IPS-NIHi11 (cell line): ENCODE measurements around the gene SNRNP27.
"Not testable (repeated sequence)": the region's sequence is repeated elsewhere in the genome, so short reads cannot be mapped to it uniquely, and the experiment has no call there.

ENCODE experiments used
- DNase-seq: peaks from one replicate; pipeline ENCODE4 v3.0.0; 2012; ENCODE audit warnings: mixed read lengths, low spot score

SNRNP27 gene

GRCh38 chr2:69946351-69947324 is 52.9 kb downstream of the SNRNP27 start:
- no peak for DNase-seq

- no peak for DNase-seq
These were observed 53.7 kb downstream of the SNRNP27 start for GRCh38 chr2:69947325-69947931.

GRCh38 chr2:69948032-69948962 is 54.5 kb downstream of the SNRNP27 start:
- DNase-seq, result peak; percentile 45

GRCh38 chr2:69948963-69949645 is 55.3 kb downstream of the SNRNP27 start:
- DNase-seq, result no peak

- DNase-seq, result no peak
These were observed 56.5 kb downstream of the SNRNP27 start for GRCh38 chr2:69950241-69950640.

- not testable (repeated sequence) for DNase-seq
These were observed 56.9 kb downstream of the SNRNP27 start for GRCh38 chr2:69950671-69951070.

GRCh38 chr2:69952336-69953115 is 58.8 kb downstream of the SNRNP27 start:
- no peak for DNase-seq

- DNase-seq, result no peak
These were observed 60.3 kb downstream of the SNRNP27 start for GRCh38 chr2:69954084-69954483.
